ENCODE measurements around the gene MAP3K4. TPM values are rescaled to one million over a fixed set of nuclear protein-coding genes. Genes with fewer than 3 reads are reported as not detected.
A peak's percentile ranks its signal among the peaks of the same experiment; 100 is the strongest.

MAP3K4 gene
- total and polyA plus RNA-seq, 2 of the 8 experiments (the other 6 are each of a cell fraction or from before 2014, with no cell fraction given) = 16.6 to 51.6 TPM

DNA sequence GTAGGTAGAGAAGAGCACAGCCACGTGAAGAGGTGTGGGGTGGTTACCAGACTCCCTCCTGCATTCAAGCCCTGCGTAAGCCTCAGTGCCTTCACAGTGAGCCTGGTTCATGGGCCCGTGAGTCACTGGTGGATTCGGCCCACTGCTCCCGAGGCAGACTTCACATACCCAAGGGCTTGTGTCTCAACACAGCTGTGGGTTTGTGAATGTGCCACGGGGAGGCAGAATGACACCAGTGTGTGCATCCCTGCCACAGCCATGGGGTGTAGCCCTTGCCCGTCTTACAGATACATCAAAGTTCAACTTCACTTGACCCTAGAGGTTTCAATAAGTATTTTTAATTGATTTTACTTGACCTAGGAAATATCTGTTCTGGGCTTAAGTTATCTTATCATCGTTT, 108.5 kb downstream of the MAP3K4 start:
- FAIRE-seq (no peak), DNase-seq (ENCODE audit: low read depth in 1 of 2, low spot score in 2 of 2) (no peak)
- no peaks in the 10 kb centered on the region for H3K79me1 ChIP-seq (ENCODE audit: low read depth, low read length)
- H2AK5ac ChIP-seq (ENCODE audit: low read depth, low read length) = no peak overlapping the region
- no peaks in the 10 kb centered on the region for H3K4me1 ChIP-seq (replicated peaks in 1 of 4; ENCODE audit: control insufficient read depth in 3 of 4, insufficient read depth in 4 of 4, low read length in 3 of 4)
- TF ChIP-seq GTF2F1 (IDR thresholded peaks at IDR 0.05; ENCODE audit: borderline replicate concordance, low read depth, low read length) (no peak), SP2 (IDR thresholded peaks at IDR 0.05; ENCODE audit: low read length) (no peak), RAD21 (IDR thresholded peaks at IDR 0.05 in 1 of 2, conservative IDR thresholded peaks at IDR 0.05 in 1 of 2; ENCODE audit: low read depth in 2 of 2, low read length in 2 of 2) (peak in 1 of 2 experiments; percentile 1; a peak in 1 of 4 replicates)
- H3K14ac ChIP-seq (ENCODE audit: insufficient read length) = no peak overlapping the region
- no peak overlapping the region for H2BK12ac ChIP-seq (ENCODE audit: low read depth, low read length)
- ChIA-PET CTCF (ENCODE audit: partially characterized antibody) (interaction anchor here (1.1 to 4.8 kb wide), 4 partner anchors 254 to 349 kb away, joined by 3 to 38 read pairs (median 20); no protein-coding TSS in a partner anchor), POLR2A (ENCODE audit: partially characterized antibody) (no interaction called here)
- no peak overlapping the region for H4K5ac ChIP-seq (ENCODE audit: insufficient read length, low read depth, low read length)
- H2BK15ac ChIP-seq (ENCODE audit: low read length) = no peak overlapping the region
- no peaks in the 10 kb centered on the region for H3K9me3 ChIP-seq (ENCODE audit: insufficient read depth in 2 of 2, low read depth in 1 of 2, low read length in 1 of 2)
- H3K56ac ChIP-seq (replicated peaks; ENCODE audit: insufficient read length, low read depth, low read length) = no peak overlapping the region
- H3K4ac ChIP-seq (replicated peaks; ENCODE audit: insufficient read length, low read depth, low read length) = no peak overlapping the region
- no peaks in the 10 kb centered on the region for H3K79me2 ChIP-seq (ENCODE audit: control insufficient read depth in 1 of 2, insufficient read depth in 2 of 2, low read length in 2 of 2)
- H3K18ac ChIP-seq (ENCODE audit: extremely low read depth, low read length) = no peak overlapping the region
- H4K20me1 ChIP-seq (replicated peaks in 1 of 2; ENCODE audit: control insufficient read depth in 1 of 2, insufficient read depth in 2 of 2, low read length in 2 of 2) = no peaks in the 10 kb centered on the region
- 96% methylated on average over 8 of the region's 8 CpGs; no CpG with 5 or more reads in 1 of the 2 experiments for WGBS, 2 experiments (ENCODE audit: extremely low coverage in 1 of 2, insufficient coverage in 1 of 2, insufficient read length in 1 of 2, insufficient replicate concordance in 2 of 2, low coverage in 1 of 2, low lambda C conversion rate in 2 of 2, missing lambda C conversion rate in 1 of 2)
- H2BK20ac ChIP-seq (ENCODE audit: low read length) = no peak overlapping the region
- H3K4me2 ChIP-seq (ENCODE audit: insufficient read depth in 1 of 2, low read depth in 2 of 2, low read length in 2 of 2) = no peak overlapping the region
- no peaks in the 10 kb centered on the region for H3K27me3 ChIP-seq (replicated peaks in 1 of 4; ENCODE audit: control insufficient read depth in 3 of 4, extremely low read depth in 1 of 4, insufficient read depth in 3 of 4, low read length in 3 of 4)
- no peak overlapping the region for H3K4me3 ChIP-seq (ENCODE audit: extremely low read depth in 1 of 4, insufficient read depth in 2 of 4, low read depth in 3 of 4, low read length in 4 of 4)
- H4K8ac ChIP-seq (ENCODE audit: extremely low read depth, insufficient read depth, low read length) = no peak overlapping the region; the same call in 1 of the 2 replicates
- no peak overlapping the region for H3K23ac ChIP-seq (ENCODE audit: insufficient read length)
- H3K36me3 ChIP-seq (ENCODE audit: control insufficient read depth in 2 of 4, insufficient read depth in 4 of 4, low read length in 3 of 4) = peaks cover 4 to 23% (median 13%) of the 10 kb centered on the region in 4 experiments
- H2BK5ac ChIP-seq (ENCODE audit: low read depth, low read length) = no peak overlapping the region
- no peak overlapping the region for H3K9ac ChIP-seq (replicated peaks in 1 of 4; ENCODE audit: extremely low read depth in 1 of 4, low read depth in 3 of 4, low read length in 3 of 4)
- no peak overlapping the region for H2AFZ ChIP-seq (ENCODE audit: low read length)
- no peak overlapping the region for H3K27ac ChIP-seq (ENCODE audit: low read depth, low read length)
- no peaks in the 10 kb centered on the region for H3K23me2 ChIP-seq (ENCODE audit: low read depth, low read length)
- no peak overlapping the region for H2BK120ac ChIP-seq (replicated peaks; ENCODE audit: low read depth, low read length)
- no peak overlapping the region for H4K91ac ChIP-seq (replicated peaks; ENCODE audit: insufficient read length, low read length)
